Smooth muscle cell (in vitro differentiated cells): ENCODE results near the gene LAMB3. TPM values are rescaled to one million over a fixed set of nuclear protein-coding genes. Genes with fewer than 3 reads are reported as not detected.
A peak's percentile ranks its signal among the peaks of the same experiment; 100 is the strongest.

ENCODE experiments used
- DNase-seq: peaks from one replicate; lab custom pipeline; 2025; ENCODE audit not compliant: unreplicated experiment; lab: John Stamatoyannopoulos, UW
- H2AFZ ChIP-seq: fragments of 200-600 bp; sonication (generic); 2 replicates; pipeline ENCODE4 v1.6.0; 2016; ENCODE audit warnings: antibody characterized with exemption, low read depth, mild to moderate bottlenecking
- H3F3A ChIP-seq: fragments of 200-600 bp; sonication (generic); 2 replicates; pipeline ENCODE4 v1.6.0; 2017; ENCODE audit warnings: antibody characterized with exemption, low read depth
- H3K27ac ChIP-seq: fragments of 200-600 bp; sonication (generic); 2 replicates; pipeline ENCODE4 v1.5.1; 2016; ENCODE audit warnings: low read depth, mild to moderate bottlenecking
- H3K27me3 ChIP-seq: fragments of 200-600 bp; sonication (generic); 2 replicates; pipeline ENCODE4 v1.6.1; 2016; ENCODE audit warnings: low read depth, mild to moderate bottlenecking
- H3K36me3 ChIP-seq: fragments of 200-600 bp; sonication (generic); 2 replicates; pipeline ENCODE4 v1.5.1; 2016; ENCODE audit warnings: low read depth
- H3K4me1 ChIP-seq: fragments of 200-600 bp; sonication (generic); 2 replicates; pipeline ENCODE4 v1.5.1; 2016; ENCODE audit warnings: low read depth
- H3K4me2 ChIP-seq: fragments of 200-600 bp; sonication (generic); 2 replicates; pipeline ENCODE4 v1.6.0; 2016; ENCODE audit warnings: mild to moderate bottlenecking
- H3K4me3 ChIP-seq: fragments of 200-600 bp; sonication (generic); 2 replicates; pipeline ENCODE4 v1.5.1; 2016; ENCODE audit warnings: mild to moderate bottlenecking
- H3K79me2 ChIP-seq: fragments of 200-600 bp; sonication (generic); 2 replicates; pipeline ENCODE4 v1.6.0; 2016; ENCODE audit warnings: low read depth, mild to moderate bottlenecking
- H3K9ac ChIP-seq: fragments of 200-600 bp; sonication (generic); 2 replicates; pipeline ENCODE4 v1.6.0; 2016; ENCODE audit warnings: low read depth
- H3K9me3 ChIP-seq: fragments of 200-600 bp; sonication (generic); replicated peaks from 2 replicates; pipeline ENCODE4 v1.5.1; 2016; ENCODE audit warnings: low read depth
- H4K20me1 ChIP-seq: fragments of 200-600 bp; sonication (generic); 2 replicates; pipeline ENCODE4 v1.6.0; 2016; ENCODE audit warnings: low read depth
- WGBS: methylation state at CpG from one replicate; pipeline ENCODE4 v1.1.7; 2016; ENCODE audit warnings: low lambda C conversion rate; 5-methylcytosine and 5-hydroxymethylcytosine counted together
- polyA plus RNA-seq: library from polyadenylated mRNA; unstranded; fragments of >200 nt; fragmentation: Nextera tagmentation; extraction: Ambion mirVana; gene quantifications from 2 replicates; pipeline ENCODE4 v1.2.1, GENCODE V29; 2016
- total RNA-seq: library from RNA; depleted of rRNA; stranded (reverse); fragments of >200 nt; gene quantifications from 2 replicates; pipeline ENCODE4 v1.2.3, GENCODE V29; 2014
- TF ChIP-seq, protein P1 (sequence below): fragments of 200-600 bp; sonication (generic); IDR thresholded peaks from 2 replicates; pipeline ENCODE4 v1.5.1; 2017; ENCODE audit warnings: borderline replicate concordance, mild to moderate bottlenecking, antibody characterized with exemption; ENCODE audit not compliant: insufficient read depth, poor library complexity, severe bottlenecking

The LAMB3 gene
- total and polyA plus RNA-seq, 2 experiments from 2014 or later: 17.0 to 24.0 TPM

DNA sequence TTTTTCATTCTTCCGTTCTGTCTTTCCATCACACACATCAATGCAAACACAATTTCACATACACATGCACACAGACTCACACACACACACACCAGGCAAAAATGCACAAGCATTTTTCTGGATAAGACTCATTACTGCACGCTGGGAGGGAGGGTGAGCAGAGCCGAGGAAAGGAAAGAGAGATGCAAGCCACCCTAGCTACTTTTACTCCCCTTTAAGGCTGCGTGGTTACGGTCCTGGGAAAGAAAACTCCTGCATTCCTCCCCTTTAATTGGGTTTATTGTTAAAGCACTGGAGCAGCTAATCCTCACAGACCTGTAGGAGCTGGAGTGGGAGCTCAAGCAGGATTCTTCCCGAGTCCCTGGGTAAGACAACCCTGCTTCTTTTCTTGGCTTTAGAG lies 68.8 kb downstream of the LAMB3 start, which contains the start of gene CAMK1G:
Gene CAMK1G (plus strand): TSS at position 307 of the 400 bp plus-strand sequence. CDS start 11,270 bp downstream, outside the sequence.
- Histone ChIP-seq H3K9ac (no peak within 1 kb of the TSS), H3K79me2 (no peaks in the 10 kb centered on the region), H3K27ac (no peak within 1 kb of the TSS), H2AFZ (no peak within 1 kb of the TSS), H4K20me1 (no peaks in the 10 kb centered on the region), H3K4me3 (peak within 1 kb of the TSS; percentile 12), H3K27me3 (peaks cover 32% of the 10 kb centered on the region), H3F3A (no peaks in the 10 kb centered on the region), H3K9me3 (no peaks in the 10 kb centered on the region), H3K4me2 (no peak within 1 kb of the TSS), H3K36me3 (no peaks in the 10 kb centered on the region), H3K4me1 (peaks cover 12% of the 10 kb centered on the region)
- TF ChIP-seq, protein P1, sequence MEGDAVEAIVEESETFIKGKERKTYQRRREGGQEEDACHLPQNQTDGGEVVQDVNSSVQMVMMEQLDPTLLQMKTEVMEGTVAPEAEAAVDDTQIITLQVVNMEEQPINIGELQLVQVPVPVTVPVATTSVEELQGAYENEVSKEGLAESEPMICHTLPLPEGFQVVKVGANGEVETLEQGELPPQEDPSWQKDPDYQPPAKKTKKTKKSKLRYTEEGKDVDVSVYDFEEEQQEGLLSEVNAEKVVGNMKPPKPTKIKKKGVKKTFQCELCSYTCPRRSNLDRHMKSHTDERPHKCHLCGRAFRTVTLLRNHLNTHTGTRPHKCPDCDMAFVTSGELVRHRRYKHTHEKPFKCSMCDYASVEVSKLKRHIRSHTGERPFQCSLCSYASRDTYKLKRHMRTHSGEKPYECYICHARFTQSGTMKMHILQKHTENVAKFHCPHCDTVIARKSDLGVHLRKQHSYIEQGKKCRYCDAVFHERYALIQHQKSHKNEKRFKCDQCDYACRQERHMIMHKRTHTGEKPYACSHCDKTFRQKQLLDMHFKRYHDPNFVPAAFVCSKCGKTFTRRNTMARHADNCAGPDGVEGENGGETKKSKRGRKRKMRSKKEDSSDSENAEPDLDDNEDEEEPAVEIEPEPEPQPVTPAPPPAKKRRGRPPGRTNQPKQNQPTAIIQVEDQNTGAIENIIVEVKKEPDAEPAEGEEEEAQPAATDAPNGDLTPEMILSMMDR: no peak
- 28% methylated on average over 6 of the region's 6 CpGs for WGBS
- no peak for DNase-seq

DNA sequence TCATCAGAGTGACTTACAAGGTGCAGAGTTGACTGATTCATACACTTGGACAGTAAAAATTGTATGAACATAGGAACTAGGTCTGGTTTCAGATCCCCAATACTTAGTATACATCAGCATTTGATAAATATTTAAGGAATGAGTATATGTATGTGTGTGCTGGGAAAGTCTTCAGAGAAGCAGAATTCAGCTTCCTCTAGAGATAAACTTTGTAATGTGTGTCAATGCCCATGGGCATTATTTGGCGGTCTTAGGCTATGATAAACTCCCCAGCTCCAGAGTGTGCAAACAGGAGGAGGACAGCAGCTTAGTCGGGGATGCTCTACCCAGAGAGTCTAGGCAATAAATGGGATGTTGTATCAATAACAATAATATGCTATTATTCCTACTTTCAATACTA lies 71.6 kb downstream of the LAMB3 start:
- no peak for DNase-seq
- H4K20me1 ChIP-seq: no peaks in the 10 kb centered on the region
- H2AFZ ChIP-seq: no peak overlapping the region
- no peak overlapping the region for H3K9ac ChIP-seq
- H3K27me3 ChIP-seq: peaks cover 42% of the 10 kb centered on the region
- H3K4me3 ChIP-seq: no peak overlapping the region
- H3K4me1 ChIP-seq: peaks cover 8% of the 10 kb centered on the region
- H3K79me2 ChIP-seq: no peaks in the 10 kb centered on the region
- no peak overlapping the region for H3K4me2 ChIP-seq
- H3K27ac ChIP-seq: no peak overlapping the region
- no peaks in the 10 kb centered on the region for H3K36me3 ChIP-seq
- no peaks in the 10 kb centered on the region for H3F3A ChIP-seq
- TF ChIP-seq, protein P1: no peak
- no peaks in the 10 kb centered on the region for H3K9me3 ChIP-seq
- WGBS: 86% methylated on average over 2 of the region's 2 CpGs

DNA sequence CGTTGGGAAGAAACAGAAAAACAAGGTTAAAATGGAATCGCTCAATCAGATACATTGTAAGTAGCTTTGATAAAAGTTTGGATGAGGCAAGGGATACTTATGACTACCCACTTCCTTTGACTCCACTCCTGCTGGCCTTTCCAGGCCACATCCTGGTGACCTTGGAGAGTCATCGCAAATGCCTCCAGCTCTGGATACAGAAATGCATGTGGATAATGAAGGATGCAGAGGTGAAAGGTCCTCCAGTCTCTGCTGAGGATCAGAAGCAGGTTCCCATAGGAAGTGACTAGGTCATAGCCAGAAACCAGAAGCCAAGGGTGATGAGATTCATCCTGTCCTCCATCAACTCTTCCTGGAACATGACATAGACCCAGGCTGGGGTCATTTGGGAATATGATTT lies 74.9 kb downstream of the LAMB3 start:
- peaks cover 44% of the 10 kb centered on the region for H3K27me3 ChIP-seq
- H3K27ac ChIP-seq: no peak overlapping the region
- H3K36me3 ChIP-seq: no peaks in the 10 kb centered on the region
- H3K9me3 ChIP-seq: no peaks in the 10 kb centered on the region
- H2AFZ ChIP-seq: no peak overlapping the region
- TF ChIP-seq, protein P1: no peak
- H3K9ac ChIP-seq: no peak overlapping the region
- 93% methylated on average over 3 of the region's 3 CpGs for WGBS
- no peaks in the 10 kb centered on the region for H3K79me2 ChIP-seq
- H4K20me1 ChIP-seq: no peaks in the 10 kb centered on the region
- no peaks in the 10 kb centered on the region for H3K4me1 ChIP-seq
- H3K4me2 ChIP-seq: no peak overlapping the region
- no peak for DNase-seq
- no peaks in the 10 kb centered on the region for H3F3A ChIP-seq
- H3K4me3 ChIP-seq: no peak overlapping the region
